ENCODE results near the gene TRAPPC14.
"Not testable (repeated sequence)": the region's sequence is repeated elsewhere in the genome, so short reads cannot be mapped to it uniquely, and the experiment has no call there.

- not testable (repeated sequence) for TF ChIP-seq ZFP3 (CRISPR knock-in tag; IDR thresholded peaks at IDR 0.05); CSDC2 (CRISPR knock-in tag; IDR thresholded peaks at IDR 0.05); ARNTL (CRISPR knock-in tag; IDR thresholded peaks at IDR 0.05; ENCODE audit: borderline replicate concordance, low read depth); ZC3H10 (CRISPR knock-in tag; IDR thresholded peaks at IDR 0.05); ZNF8 (CRISPR knock-in tag; IDR thresholded peaks at IDR 0.05); TCF4 (CRISPR knock-in tag; IDR thresholded peaks at IDR 0.05; ENCODE audit: borderline replicate concordance); CSRNP3 (CRISPR knock-in tag; IDR thresholded peaks at IDR 0.05); BACH2 (CRISPR knock-in tag; IDR thresholded peaks at IDR 0.05; ENCODE audit: borderline replicate concordance); ZFP30 (CRISPR knock-in tag; IDR thresholded peaks at IDR 0.05)
- TF ChIP-seq, protein P1, sequence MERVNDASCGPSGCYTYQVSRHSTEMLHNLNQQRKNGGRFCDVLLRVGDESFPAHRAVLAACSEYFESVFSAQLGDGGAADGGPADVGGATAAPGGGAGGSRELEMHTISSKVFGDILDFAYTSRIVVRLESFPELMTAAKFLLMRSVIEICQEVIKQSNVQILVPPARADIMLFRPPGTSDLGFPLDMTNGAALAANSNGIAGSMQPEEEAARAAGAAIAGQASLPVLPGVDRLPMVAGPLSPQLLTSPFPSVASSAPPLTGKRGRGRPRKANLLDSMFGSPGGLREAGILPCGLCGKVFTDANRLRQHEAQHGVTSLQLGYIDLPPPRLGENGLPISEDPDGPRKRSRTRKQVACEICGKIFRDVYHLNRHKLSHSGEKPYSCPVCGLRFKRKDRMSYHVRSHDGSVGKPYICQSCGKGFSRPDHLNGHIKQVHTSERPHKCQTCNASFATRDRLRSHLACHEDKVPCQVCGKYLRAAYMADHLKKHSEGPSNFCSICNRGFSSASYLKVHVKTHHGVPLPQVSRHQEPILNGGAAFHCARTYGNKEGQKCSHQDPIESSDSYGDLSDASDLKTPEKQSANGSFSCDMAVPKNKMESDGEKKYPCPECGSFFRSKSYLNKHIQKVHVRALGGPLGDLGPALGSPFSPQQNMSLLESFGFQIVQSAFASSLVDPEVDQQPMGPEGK (CRISPR knock-in tag; IDR thresholded peaks at IDR 0.05; ENCODE audit: borderline replicate concordance) = not testable (repeated sequence)
Measured at GRCh38 chr7:100182616-100183015, 24.1 kb upstream of the TRAPPC14 start.

All from SK-N-SH treated with all-trans-retinoic acid at 6 μM for 48 hours (cell line).